GM23338 (cell line): Measurements from ENCODE around the gene PDS5A. TPM values are rescaled to one million over a fixed set of nuclear protein-coding genes. Genes with fewer than 3 reads are reported as not detected.

Source experiments
- ATAC-seq: fragments of 200-7000 bp; cut with Tn5 transposase; 3 replicates; pipeline ENCODE4 v1.9.1; 2020
- DNase-seq: peaks from one replicate; pipeline ENCODE4 v3.0.0-alpha.2; 2015; ENCODE audit warnings: low spot score
- H2AFZ ChIP-seq: fragments of 200-600 bp; sonication (generic); 2 replicates; pipeline ENCODE4 v1.8.0; 2016; ENCODE audit warnings: antibody characterized with exemption, mild to moderate bottlenecking, moderate library complexity
- H3F3A ChIP-seq: fragments of 200-600 bp; sonication (generic); replicated peaks from 2 replicates; pipeline ENCODE4 v1.8.0; 2017; ENCODE audit warnings: antibody characterized with exemption, mixed run types, low read depth
- H3K27ac ChIP-seq: fragments of 200-600 bp; sonication (generic); 2 replicates; pipeline ENCODE4 v1.6.1; 2016; ENCODE audit warnings: low read depth
- H3K27me3 ChIP-seq: fragments of 200-600 bp; sonication (generic); 2 replicates; pipeline ENCODE4 v1.8.0; 2016; ENCODE audit warnings: mild to moderate bottlenecking, mixed run types, moderate library complexity; ENCODE audit not compliant: insufficient read depth
- H3K36me3 ChIP-seq: fragments of 200-600 bp; sonication (generic); 2 replicates; pipeline ENCODE4 v1.8.0; 2016; ENCODE audit warnings: mild to moderate bottlenecking; ENCODE audit not compliant: insufficient read depth
- H3K4me1 ChIP-seq: fragments of 200-600 bp; sonication (generic); 2 replicates; pipeline ENCODE4 v1.8.0; 2016; ENCODE audit warnings: mild to moderate bottlenecking, moderate library complexity; ENCODE audit not compliant: insufficient read depth
- H3K4me2 ChIP-seq: fragments of 200-600 bp; sonication (generic); 2 replicates; pipeline ENCODE4 v1.7.1; 2017; ENCODE audit warnings: mixed run types
- H3K4me3 ChIP-seq: fragments of 200-600 bp; sonication (generic); 2 replicates; pipeline ENCODE4 v1.6.1; 2016; ENCODE audit warnings: mixed run types
- H3K79me2 ChIP-seq: fragments of 200-600 bp; sonication (generic); replicated peaks from 2 replicates; pipeline ENCODE4 v1.8.0; 2017; ENCODE audit warnings: mild to moderate bottlenecking; ENCODE audit not compliant: insufficient read depth
- H3K9me2 ChIP-seq: fragments of 200-600 bp; sonication (generic); 2 replicates; pipeline ENCODE4 v1.8.0; 2017; ENCODE audit not compliant: insufficient read depth
- H4K20me1 ChIP-seq: fragments of 200-600 bp; sonication (generic); replicated peaks from 2 replicates; pipeline ENCODE4 v1.8.0; 2017; ENCODE audit warnings: mild to moderate bottlenecking; ENCODE audit not compliant: insufficient read depth
- H3K27ac Mint-ChIP-seq: 2 replicates; pipeline ENCODE4 v1.8.0; 2020; ENCODE audit warnings: inconsistent platforms, mild to moderate bottlenecking, moderate library complexity, mixed read lengths
- H3K27me3 Mint-ChIP-seq: 3 replicates; pipeline ENCODE4 v1.8.0; 2022; ENCODE audit warnings: low read depth, mild to moderate bottlenecking, moderate library complexity, mixed read lengths, inconsistent platforms; ENCODE audit not compliant: insufficient read depth, poor library complexity
- H3K36me3 Mint-ChIP-seq: 3 replicates; pipeline ENCODE4 v1.8.0; 2021; ENCODE audit warnings: low read depth, mild to moderate bottlenecking, inconsistent platforms, moderate library complexity, mixed read lengths
- H3K4me1 Mint-ChIP-seq: 3 replicates; pipeline ENCODE4 v1.8.0; 2020; ENCODE audit warnings: mild to moderate bottlenecking, inconsistent platforms, mixed read lengths
- H3K4me3 Mint-ChIP-seq: 3 replicates; pipeline ENCODE4 v1.8.0; 2021; ENCODE audit warnings: moderate library complexity, mild to moderate bottlenecking, inconsistent platforms, mixed read lengths
- H3K9me3 Mint-ChIP-seq: 3 replicates; pipeline ENCODE4 v1.8.0; 2020; ENCODE audit warnings: moderate library complexity, mild to moderate bottlenecking, inconsistent platforms, mixed read lengths
- CREB1 ChIP-seq: fragments of 250-450 bp; sonication (Bioruptor Pico); IDR thresholded peaks from 2 replicates; pipeline ENCODE4 v1.5.0; 2020; ENCODE audit warnings: low read depth, mild to moderate bottlenecking, moderate library complexity
- EZH2 ChIP-seq: fragments of 200-600 bp; sonication (generic); IDR thresholded peaks from one replicate; pipeline ENCODE4 v1.8.0; 2017; ENCODE audit warnings: antibody characterized with exemption, mild to moderate bottlenecking, low read depth; ENCODE audit not compliant: unreplicated experiment
- EZH2phosphoT487 ChIP-seq: fragments of 200-600 bp; sonication (generic); IDR thresholded peaks from one replicate; pipeline ENCODE4 v1.8.1; 2018; ENCODE audit warnings: antibody characterized with exemption; ENCODE audit not compliant: unreplicated experiment
- JUNB ChIP-seq: IDR thresholded peaks from one replicate; pipeline ENCODE4 v1.6.1; 2016; ENCODE audit warnings: antibody characterized with exemption; ENCODE audit not compliant: unreplicated experiment
- NANOG ChIP-seq: IDR thresholded peaks from 2 replicates; pipeline ENCODE4 v1.6.1; 2016; ENCODE audit warnings: antibody characterized with exemption, borderline replicate concordance
- POLR2AphosphoS5 ChIP-seq: IDR thresholded peaks from 2 replicates; pipeline ENCODE4 v1.6.1; 2016; ENCODE audit warnings: antibody characterized with exemption, low read depth
- STAT1 ChIP-seq: IDR thresholded peaks from one replicate; pipeline ENCODE4 v1.6.1; 2016; ENCODE audit warnings: antibody characterized with exemption; ENCODE audit not compliant: unreplicated experiment
- ZNF114 ChIP-seq: fragments of 250-450 bp; sonication (Bioruptor Pico); IDR thresholded peaks from 2 replicates; pipeline ENCODE4 v1.5.0; 2020; ENCODE audit warnings: mild to moderate bottlenecking, moderate library complexity
- ZNF331 ChIP-seq: fragments of 250-450 bp; sonication (Bioruptor Pico); IDR thresholded peaks from 2 replicates; pipeline ENCODE4 v1.5.0; 2020; ENCODE audit warnings: low read depth, mild to moderate bottlenecking, moderate library complexity
- polyA plus RNA-seq: library from polyadenylated mRNA; unstranded; fragments of >200 nt; fragmentation: Nextera tagmentation; extraction: Ambion mirVana; gene quantifications from 2 replicates; pipeline ENCODE4 v1.2.1, GENCODE V29; 2016
- total RNA-seq: library from RNA; depleted of rRNA; stranded (reverse); fragments of >200 nt; shearing (Covaris generic); gene quantifications from 2 replicates; pipeline ENCODE4 v1.2.3, GENCODE V29; 2014
- TF ChIP-seq, protein P1 (sequence below): IDR thresholded peaks from one replicate; pipeline ENCODE4 v1.6.1; 2018; ENCODE audit warnings: antibody characterized with exemption; ENCODE audit not compliant: unreplicated experiment
- TF ChIP-seq, protein P2 (sequence below), 2 experiments: fragments of 200-600 bp in 1 of 2; sonication (generic) in 1 of 2; conservative IDR thresholded peaks; 2 replicates each; pipeline versions ENCODE4 v1.5.1 to v1.6.1; 2016 to 2017; ENCODE audit warnings: antibody characterized with exemption in 2 of 2, low read depth in 2 of 2, mild to moderate bottlenecking in 2 of 2, moderate library complexity in 1 of 2
- TF ChIP-seq, protein P3 (sequence below): IDR thresholded peaks from 2 replicates; pipeline ENCODE4 v1.6.1; 2016; ENCODE audit warnings: antibody characterized with exemption
- TF ChIP-seq, protein P4 (sequence below): fragments of 250-450 bp; sonication (Bioruptor Pico); IDR thresholded peaks from 2 replicates; pipeline ENCODE4 v1.5.0; 2020; ENCODE audit warnings: mild to moderate bottlenecking, moderate library complexity

The PDS5A gene
- total and polyA plus RNA-seq, 2 experiments from 2014 or later, result 22.1 to 91.9 TPM

DNA sequence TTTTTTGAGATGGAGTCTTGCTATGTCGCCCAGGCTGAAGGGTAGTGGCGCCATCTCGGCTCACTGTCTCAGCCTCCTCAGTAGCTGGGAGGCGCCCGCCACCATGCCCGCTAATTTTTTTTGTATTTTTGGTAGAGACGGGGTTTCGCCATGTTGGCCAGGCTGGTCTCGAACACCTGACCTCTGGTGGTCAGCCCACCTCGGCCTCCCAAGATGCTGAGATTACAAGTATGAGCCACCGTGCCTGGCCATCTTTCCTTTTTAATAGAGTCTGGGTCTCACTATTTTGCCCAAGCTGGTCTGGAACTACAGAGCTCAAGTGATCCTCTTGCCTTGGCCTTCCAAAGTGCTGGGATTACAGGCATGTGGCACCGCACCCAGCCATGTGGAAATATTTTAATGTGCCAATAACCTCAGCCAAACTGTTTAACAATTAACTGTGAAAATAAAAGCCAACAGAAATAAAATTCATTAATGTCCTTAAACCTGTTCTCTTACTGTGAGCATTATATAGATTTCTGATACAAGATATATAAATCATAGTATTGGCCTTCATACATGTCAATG lies 16.3 kb downstream of the PDS5A start:
- ATAC-seq (no peak), DNase-seq (no peak)
- Histone ChIP-seq H3K36me3 (no peaks in the 10 kb centered on the region), H3K79me2 (peaks cover 100% of the 10 kb centered on the region), H2AFZ (no peak overlapping the region), H3K4me3 (no peak overlapping the region), H3K4me2 (no peak overlapping the region), H3F3A (no peaks in the 10 kb centered on the region), H3K27me3 (no peaks in the 10 kb centered on the region), H4K20me1 (peaks cover 51% of the 10 kb centered on the region), H3K9me2 (no peaks in the 10 kb centered on the region), H3K4me1 (no peaks in the 10 kb centered on the region), H3K27ac (no peak overlapping the region)
- TF ChIP-seq JUNB (no peak), NANOG (no peak), EZH2phosphoT487 (no peak), EZH2 (no peak), ZNF114 (no peak), CREB1 (CRISPR knock-in tag) (no peak), POLR2AphosphoS5 (no peak), ZNF331 (CRISPR knock-in tag) (no peak), STAT1 (no peak)
- TF ChIP-seq, protein P1, sequence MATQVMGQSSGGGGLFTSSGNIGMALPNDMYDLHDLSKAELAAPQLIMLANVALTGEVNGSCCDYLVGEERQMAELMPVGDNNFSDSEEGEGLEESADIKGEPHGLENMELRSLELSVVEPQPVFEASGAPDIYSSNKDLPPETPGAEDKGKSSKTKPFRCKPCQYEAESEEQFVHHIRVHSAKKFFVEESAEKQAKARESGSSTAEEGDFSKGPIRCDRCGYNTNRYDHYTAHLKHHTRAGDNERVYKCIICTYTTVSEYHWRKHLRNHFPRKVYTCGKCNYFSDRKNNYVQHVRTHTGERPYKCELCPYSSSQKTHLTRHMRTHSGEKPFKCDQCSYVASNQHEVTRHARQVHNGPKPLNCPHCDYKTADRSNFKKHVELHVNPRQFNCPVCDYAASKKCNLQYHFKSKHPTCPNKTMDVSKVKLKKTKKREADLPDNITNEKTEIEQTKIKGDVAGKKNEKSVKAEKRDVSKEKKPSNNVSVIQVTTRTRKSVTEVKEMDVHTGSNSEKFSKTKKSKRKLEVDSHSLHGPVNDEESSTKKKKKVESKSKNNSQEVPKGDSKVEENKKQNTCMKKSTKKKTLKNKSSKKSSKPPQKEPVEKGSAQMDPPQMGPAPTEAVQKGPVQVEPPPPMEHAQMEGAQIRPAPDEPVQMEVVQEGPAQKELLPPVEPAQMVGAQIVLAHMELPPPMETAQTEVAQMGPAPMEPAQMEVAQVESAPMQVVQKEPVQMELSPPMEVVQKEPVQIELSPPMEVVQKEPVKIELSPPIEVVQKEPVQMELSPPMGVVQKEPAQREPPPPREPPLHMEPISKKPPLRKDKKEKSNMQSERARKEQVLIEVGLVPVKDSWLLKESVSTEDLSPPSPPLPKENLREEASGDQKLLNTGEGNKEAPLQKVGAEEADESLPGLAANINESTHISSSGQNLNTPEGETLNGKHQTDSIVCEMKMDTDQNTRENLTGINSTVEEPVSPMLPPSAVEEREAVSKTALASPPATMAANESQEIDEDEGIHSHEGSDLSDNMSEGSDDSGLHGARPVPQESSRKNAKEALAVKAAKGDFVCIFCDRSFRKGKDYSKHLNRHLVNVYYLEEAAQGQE, result no peak
- TF ChIP-seq, protein P2, sequence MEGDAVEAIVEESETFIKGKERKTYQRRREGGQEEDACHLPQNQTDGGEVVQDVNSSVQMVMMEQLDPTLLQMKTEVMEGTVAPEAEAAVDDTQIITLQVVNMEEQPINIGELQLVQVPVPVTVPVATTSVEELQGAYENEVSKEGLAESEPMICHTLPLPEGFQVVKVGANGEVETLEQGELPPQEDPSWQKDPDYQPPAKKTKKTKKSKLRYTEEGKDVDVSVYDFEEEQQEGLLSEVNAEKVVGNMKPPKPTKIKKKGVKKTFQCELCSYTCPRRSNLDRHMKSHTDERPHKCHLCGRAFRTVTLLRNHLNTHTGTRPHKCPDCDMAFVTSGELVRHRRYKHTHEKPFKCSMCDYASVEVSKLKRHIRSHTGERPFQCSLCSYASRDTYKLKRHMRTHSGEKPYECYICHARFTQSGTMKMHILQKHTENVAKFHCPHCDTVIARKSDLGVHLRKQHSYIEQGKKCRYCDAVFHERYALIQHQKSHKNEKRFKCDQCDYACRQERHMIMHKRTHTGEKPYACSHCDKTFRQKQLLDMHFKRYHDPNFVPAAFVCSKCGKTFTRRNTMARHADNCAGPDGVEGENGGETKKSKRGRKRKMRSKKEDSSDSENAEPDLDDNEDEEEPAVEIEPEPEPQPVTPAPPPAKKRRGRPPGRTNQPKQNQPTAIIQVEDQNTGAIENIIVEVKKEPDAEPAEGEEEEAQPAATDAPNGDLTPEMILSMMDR (conservative IDR thresholded peaks at IDR 0.05; ENCODE audit: low read depth in 2 of 2), result no peak
- TF ChIP-seq, protein P3, sequence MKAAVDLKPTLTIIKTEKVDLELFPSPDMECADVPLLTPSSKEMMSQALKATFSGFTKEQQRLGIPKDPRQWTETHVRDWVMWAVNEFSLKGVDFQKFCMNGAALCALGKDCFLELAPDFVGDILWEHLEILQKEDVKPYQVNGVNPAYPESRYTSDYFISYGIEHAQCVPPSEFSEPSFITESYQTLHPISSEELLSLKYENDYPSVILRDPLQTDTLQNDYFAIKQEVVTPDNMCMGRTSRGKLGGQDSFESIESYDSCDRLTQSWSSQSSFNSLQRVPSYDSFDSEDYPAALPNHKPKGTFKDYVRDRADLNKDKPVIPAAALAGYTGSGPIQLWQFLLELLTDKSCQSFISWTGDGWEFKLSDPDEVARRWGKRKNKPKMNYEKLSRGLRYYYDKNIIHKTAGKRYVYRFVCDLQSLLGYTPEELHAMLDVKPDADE, result no peak
- TF ChIP-seq, protein P4, sequence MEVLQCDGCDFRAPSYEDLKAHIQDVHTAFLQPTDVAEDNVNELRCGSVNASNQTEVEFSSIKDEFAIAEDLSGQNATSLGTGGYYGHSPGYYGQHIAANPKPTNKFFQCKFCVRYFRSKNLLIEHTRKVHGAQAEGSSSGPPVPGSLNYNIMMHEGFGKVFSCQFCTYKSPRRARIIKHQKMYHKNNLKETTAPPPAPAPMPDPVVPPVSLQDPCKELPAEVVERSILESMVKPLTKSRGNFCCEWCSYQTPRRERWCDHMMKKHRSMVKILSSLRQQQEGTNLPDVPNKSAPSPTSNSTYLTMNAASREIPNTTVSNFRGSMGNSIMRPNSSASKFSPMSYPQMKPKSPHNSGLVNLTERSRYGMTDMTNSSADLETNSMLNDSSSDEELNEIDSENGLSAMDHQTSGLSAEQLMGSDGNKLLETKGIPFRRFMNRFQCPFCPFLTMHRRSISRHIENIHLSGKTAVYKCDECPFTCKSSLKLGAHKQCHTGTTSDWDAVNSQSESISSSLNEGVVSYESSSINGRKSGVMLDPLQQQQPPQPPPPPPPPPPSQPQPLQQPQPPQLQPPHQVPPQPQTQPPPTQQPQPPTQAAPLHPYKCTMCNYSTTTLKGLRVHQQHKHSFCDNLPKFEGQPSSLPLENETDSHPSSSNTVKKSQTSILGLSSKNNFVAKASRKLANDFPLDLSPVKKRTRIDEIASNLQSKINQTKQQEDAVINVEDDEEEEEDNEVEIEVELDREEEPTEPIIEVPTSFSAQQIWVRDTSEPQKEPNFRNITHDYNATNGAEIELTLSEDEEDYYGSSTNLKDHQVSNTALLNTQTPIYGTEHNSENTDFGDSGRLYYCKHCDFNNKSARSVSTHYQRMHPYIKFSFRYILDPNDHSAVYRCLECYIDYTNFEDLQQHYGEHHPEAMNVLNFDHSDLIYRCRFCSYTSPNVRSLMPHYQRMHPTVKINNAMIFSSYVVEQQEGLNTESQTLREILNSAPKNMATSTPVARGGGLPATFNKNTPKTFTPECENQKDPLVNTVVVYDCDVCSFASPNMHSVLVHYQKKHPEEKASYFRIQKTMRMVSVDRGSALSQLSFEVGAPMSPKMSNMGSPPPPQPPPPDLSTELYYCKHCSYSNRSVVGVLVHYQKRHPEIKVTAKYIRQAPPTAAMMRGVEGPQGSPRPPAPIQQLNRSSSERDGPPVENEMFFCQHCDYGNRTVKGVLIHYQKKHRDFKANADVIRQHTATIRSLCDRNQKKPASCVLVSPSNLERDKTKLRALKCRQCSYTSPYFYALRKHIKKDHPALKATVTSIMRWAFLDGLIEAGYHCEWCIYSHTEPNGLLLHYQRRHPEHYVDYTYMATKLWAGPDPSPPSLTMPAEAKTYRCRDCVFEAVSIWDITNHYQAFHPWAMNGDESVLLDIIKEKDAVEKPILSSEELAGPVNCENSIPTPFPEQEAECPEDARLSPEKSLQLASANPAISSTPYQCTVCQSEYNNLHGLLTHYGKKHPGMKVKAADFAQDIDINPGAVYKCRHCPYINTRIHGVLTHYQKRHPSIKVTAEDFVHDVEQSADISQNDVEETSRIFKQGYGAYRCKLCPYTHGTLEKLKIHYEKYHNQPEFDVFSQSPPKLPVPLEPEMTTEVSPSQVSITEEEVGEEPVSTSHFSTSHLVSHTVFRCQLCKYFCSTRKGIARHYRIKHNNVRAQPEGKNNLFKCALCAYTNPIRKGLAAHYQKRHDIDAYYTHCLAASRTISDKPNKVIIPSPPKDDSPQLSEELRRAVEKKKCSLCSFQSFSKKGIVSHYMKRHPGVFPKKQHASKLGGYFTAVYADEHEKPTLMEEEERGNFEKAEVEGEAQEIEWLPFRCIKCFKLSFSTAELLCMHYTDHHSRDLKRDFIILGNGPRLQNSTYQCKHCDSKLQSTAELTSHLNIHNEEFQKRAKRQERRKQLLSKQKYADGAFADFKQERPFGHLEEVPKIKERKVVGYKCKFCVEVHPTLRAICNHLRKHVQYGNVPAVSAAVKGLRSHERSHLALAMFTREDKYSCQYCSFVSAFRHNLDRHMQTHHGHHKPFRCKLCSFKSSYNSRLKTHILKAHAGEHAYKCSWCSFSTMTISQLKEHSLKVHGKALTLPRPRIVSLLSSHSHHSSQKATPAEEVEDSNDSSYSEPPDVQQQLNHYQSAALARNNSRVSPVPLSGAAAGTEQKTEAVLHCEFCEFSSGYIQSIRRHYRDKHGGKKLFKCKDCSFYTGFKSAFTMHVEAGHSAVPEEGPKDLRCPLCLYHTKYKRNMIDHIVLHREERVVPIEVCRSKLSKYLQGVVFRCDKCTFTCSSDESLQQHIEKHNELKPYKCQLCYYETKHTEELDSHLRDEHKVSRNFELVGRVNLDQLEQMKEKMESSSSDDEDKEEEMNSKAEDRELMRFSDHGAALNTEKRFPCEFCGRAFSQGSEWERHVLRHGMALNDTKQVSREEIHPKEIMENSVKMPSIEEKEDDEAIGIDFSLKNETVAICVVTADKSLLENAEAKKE (CRISPR knock-in tag), result no peak
- Mint-ChIP-seq H3K4me3 (no peak overlapping the region), H3K27me3 (peaks cover 3% of the 10 kb centered on the region), H3K27ac (no peak overlapping the region), H3K4me1 (no peaks in the 10 kb centered on the region; the same call in 2 of the 3 replicates), H3K36me3 (peaks cover 16% of the 10 kb centered on the region; the same call in 2 of the 3 replicates), H3K9me3 (no peaks in the 10 kb centered on the region)
